HEK293 (cell line): Measurements from ENCODE around the gene LYL1.

Source experiments
- CTCF ChIA-PET: fragments of 350-600 bp; formaldehyde crosslinking; extraction: SDS; loops from one replicate; lab custom pipeline; 2021; ENCODE audit warnings: antibody characterized with exemption; lab: Yijun Ruan, JAX
- POLR2A ChIA-PET: fragments of 300-600 bp; formaldehyde crosslinking; extraction: SDS; loops from one replicate; lab custom pipeline; 2020; ENCODE audit warnings: antibody characterized with exemption, inconsistent platforms; lab: Yijun Ruan, JAX
- H3K27ac ChIP-seq: fragments of 200-500 bp; sonication (Bioruptor generic); 2 replicates; pipeline ENCODE4 v1.5.1; 2014; ENCODE audit warnings: low read depth, low read length, control low read depth, inconsistent platforms; ENCODE audit errors: extremely low read depth
- H3K36me3 ChIP-seq, 2 experiments: fragments of 200-500 bp in 1 of 2; sonication (Bioruptor generic) in 1 of 2; 1 replicate in 1 of 2; 2 replicates in 1 of 2; pipeline ENCODE4 v1.5.1; 2014 to 2017; ENCODE audit warnings: inconsistent platforms in 2 of 2, low read length in 2 of 2; ENCODE audit not compliant: control insufficient read depth in 2 of 2, insufficient read depth in 1 of 2
- H3K4me1 ChIP-seq: fragments of 200-500 bp; sonication (Bioruptor generic); 2 replicates; pipeline ENCODE4 v1.5.1; 2014; ENCODE audit warnings: mild to moderate bottlenecking, low read length, inconsistent platforms; ENCODE audit not compliant: control insufficient read depth, insufficient read depth
- H3K4me3 ChIP-seq: 2 replicates; pipeline ENCODE4 v1.5.1; 2011; ENCODE audit warnings: low read depth, mild to moderate bottlenecking, control low read depth, low read length, moderate library complexity
- H3K9me3 ChIP-seq: fragments of 200-500 bp; sonication (Bioruptor generic); 2 replicates; pipeline ENCODE4 v1.5.1; 2014; ENCODE audit warnings: low read depth, low read length, inconsistent platforms; ENCODE audit not compliant: control insufficient read depth, insufficient read depth
- ATF2 ChIP-seq: fragments of 450-650 bp; formaldehyde crosslinking; IDR thresholded peaks from 2 replicates; pipeline ENCODE4 v1.5.1; 2016; ENCODE audit warnings: missing biosample characterization, missing genetic modification characterization, low read depth
- KLF16 ChIP-seq: fragments of 450-650 bp; formaldehyde crosslinking; IDR thresholded peaks from 2 replicates; pipeline ENCODE4 v1.5.1; 2017; ENCODE audit warnings: missing biosample characterization, missing genetic modification characterization
- PRDM4 ChIP-seq: fragments of 450-650 bp; formaldehyde crosslinking; IDR thresholded peaks from 2 replicates; pipeline ENCODE4 v1.5.1; 2017; ENCODE audit warnings: missing biosample characterization, missing genetic modification characterization
- WT1 ChIP-seq: fragments of 450-650 bp; formaldehyde crosslinking; IDR thresholded peaks from 2 replicates; pipeline ENCODE4 v1.5.1; 2016; ENCODE audit warnings: missing biosample characterization, missing genetic modification characterization
- YY1 ChIP-seq: fragments of 450-650 bp; formaldehyde crosslinking; IDR thresholded peaks from 2 replicates; pipeline ENCODE4 v1.5.1; 2018; ENCODE audit warnings: missing biosample characterization, missing genetic modification characterization
- ZBTB10 ChIP-seq: fragments of 450-650 bp; formaldehyde crosslinking; IDR thresholded peaks from 2 replicates; pipeline ENCODE4 v1.5.1; 2016; ENCODE audit warnings: missing biosample characterization, missing genetic modification characterization
- ZBTB20 ChIP-seq: fragments of 450-650 bp; formaldehyde crosslinking; IDR thresholded peaks from 2 replicates; pipeline ENCODE4 v1.5.1; 2016; ENCODE audit warnings: missing biosample characterization, missing genetic modification characterization
- ZBTB49 ChIP-seq: fragments of 450-650 bp; formaldehyde crosslinking; IDR thresholded peaks from 2 replicates; pipeline ENCODE4 v1.5.1; 2016; ENCODE audit warnings: missing biosample characterization, missing genetic modification characterization, low read depth
- ZFP3 ChIP-seq: fragments of 450-650 bp; formaldehyde crosslinking; IDR thresholded peaks from 2 replicates; pipeline ENCODE4 v1.5.1; 2016; ENCODE audit warnings: low read depth, missing biosample characterization, missing genetic modification characterization
- ZNF202 ChIP-seq: fragments of 450-650 bp; formaldehyde crosslinking; IDR thresholded peaks from 2 replicates; pipeline ENCODE4 v1.5.1; 2016; ENCODE audit warnings: missing biosample characterization, missing genetic modification characterization, borderline replicate concordance
- ZNF214 ChIP-seq: fragments of 450-650 bp; formaldehyde crosslinking; IDR thresholded peaks from 2 replicates; pipeline ENCODE4 v1.5.1; 2017; ENCODE audit warnings: missing biosample characterization, mild to moderate bottlenecking, missing genetic modification characterization, borderline replicate concordance
- ZNF266 ChIP-seq: fragments of 450-650 bp; formaldehyde crosslinking; IDR thresholded peaks from 2 replicates; pipeline ENCODE4 v1.5.1; 2016; ENCODE audit warnings: missing biosample characterization, missing genetic modification characterization, low read depth
- ZNF341 ChIP-seq: fragments of 450-650 bp; formaldehyde crosslinking; IDR thresholded peaks from 2 replicates; pipeline ENCODE4; 2016; ENCODE audit warnings: low read depth, missing biosample characterization, missing genetic modification characterization
- ZNF350 ChIP-seq: fragments of 450-650 bp; formaldehyde crosslinking; IDR thresholded peaks from 2 replicates; pipeline ENCODE4 v1.5.0; 2017; ENCODE audit warnings: missing biosample characterization, mild to moderate bottlenecking, missing genetic modification characterization
- ZNF391 ChIP-seq: fragments of 450-650 bp; formaldehyde crosslinking; IDR thresholded peaks from 2 replicates; pipeline ENCODE4 v1.5.1; 2016; ENCODE audit warnings: low read depth, missing biosample characterization, missing genetic modification characterization, borderline replicate concordance
- ZNF398 ChIP-seq: fragments of 450-650 bp; formaldehyde crosslinking; IDR thresholded peaks from 2 replicates; pipeline ENCODE4 v1.5.1; 2017; ENCODE audit warnings: missing biosample characterization, missing genetic modification characterization
- ZNF473 ChIP-seq: fragments of 450-650 bp; formaldehyde crosslinking; IDR thresholded peaks from 2 replicates; pipeline ENCODE4 v1.5.1; 2017; ENCODE audit warnings: missing biosample characterization, missing genetic modification characterization
- ZNF600 ChIP-seq: fragments of 450-650 bp; formaldehyde crosslinking; IDR thresholded peaks from 2 replicates; pipeline ENCODE4 v1.5.1; 2016; ENCODE audit warnings: missing biosample characterization, missing genetic modification characterization
- ZNF629 ChIP-seq: fragments of 450-650 bp; formaldehyde crosslinking; IDR thresholded peaks from 2 replicates; pipeline ENCODE4 v1.5.1; 2017; ENCODE audit warnings: missing biosample characterization, missing genetic modification characterization
- ZNF677 ChIP-seq: fragments of 450-650 bp; IDR thresholded peaks from 2 replicates; pipeline ENCODE4 v1.5.0; 2018; ENCODE audit warnings: missing biosample characterization, mild to moderate bottlenecking, missing genetic modification characterization, moderate library complexity
- ZNF776 ChIP-seq: fragments of 450-650 bp; formaldehyde crosslinking; IDR thresholded peaks from 2 replicates; pipeline ENCODE4 v1.5.0; 2017; ENCODE audit warnings: missing biosample characterization, missing genetic modification characterization, borderline replicate concordance
- ZSCAN23 ChIP-seq: fragments of 450-650 bp; formaldehyde crosslinking; IDR thresholded peaks from 2 replicates; pipeline ENCODE4 v1.5.1; 2016; ENCODE audit warnings: missing biosample characterization, missing genetic modification characterization
- TF ChIP-seq, protein P1 (sequence below): fragments of 450-650 bp; formaldehyde crosslinking; IDR thresholded peaks from 2 replicates; pipeline ENCODE4 v1.5.1; 2016; ENCODE audit warnings: missing biosample characterization, missing genetic modification characterization
- TF ChIP-seq, protein P2 (sequence below): fragments of 450-650 bp; formaldehyde crosslinking; IDR thresholded peaks from 2 replicates; pipeline ENCODE4 v1.5.1; 2016; ENCODE audit warnings: missing biosample characterization, missing genetic modification characterization

Gene LYL1

GRCh38 chr19:13057147-13057572 lies 45.5 kb downstream of the LYL1 start:
- Histone ChIP-seq H3K4me3 (no peak overlapping the region), H3K27ac (no peak overlapping the region; the same call in 1 of the 2 replicates), H3K36me3 (no peaks in the 10 kb centered on the region), H3K9me3 (no peaks in the 10 kb centered on the region), H3K4me1 (peaks cover 50% of the 10 kb centered on the region)
- ChIA-PET POLR2A (interaction anchor here (0.8 kb wide), 1 partner anchor 78 kb away, joined by 3 read pairs; no protein-coding TSS in a partner anchor), CTCF (interaction anchor here (0.6 to 15.8 kb wide), 13 partner anchors 12 to 785 kb away, joined by 3 to 247 read pairs (median 5); no protein-coding TSS in a partner anchor)
- no peak for TF ChIP-seq ZNF677 (tag by site-specific recombination)
- TF ChIP-seq, protein P1, sequence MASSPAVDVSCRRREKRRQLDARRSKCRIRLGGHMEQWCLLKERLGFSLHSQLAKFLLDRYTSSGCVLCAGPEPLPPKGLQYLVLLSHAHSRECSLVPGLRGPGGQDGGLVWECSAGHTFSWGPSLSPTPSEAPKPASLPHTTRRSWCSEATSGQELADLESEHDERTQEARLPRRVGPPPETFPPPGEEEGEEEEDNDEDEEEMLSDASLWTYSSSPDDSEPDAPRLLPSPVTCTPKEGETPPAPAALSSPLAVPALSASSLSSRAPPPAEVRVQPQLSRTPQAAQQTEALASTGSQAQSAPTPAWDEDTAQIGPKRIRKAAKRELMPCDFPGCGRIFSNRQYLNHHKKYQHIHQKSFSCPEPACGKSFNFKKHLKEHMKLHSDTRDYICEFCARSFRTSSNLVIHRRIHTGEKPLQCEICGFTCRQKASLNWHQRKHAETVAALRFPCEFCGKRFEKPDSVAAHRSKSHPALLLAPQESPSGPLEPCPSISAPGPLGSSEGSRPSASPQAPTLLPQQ, result no peak
- no peak for TF ChIP-seq KLF16 (tag by site-specific recombination)
- no peak for TF ChIP-seq PRDM4
- no peak for TF ChIP-seq ZSCAN23 (tag by site-specific recombination)
- no peak for TF ChIP-seq ZBTB10 (tag by site-specific recombination)
- no peak for TF ChIP-seq ZBTB20 (tag by site-specific recombination)
- peak; percentile 20; the same call in 1 of the 2 replicates for TF ChIP-seq ZNF341 (tag by site-specific recombination)
- TF ChIP-seq ZNF202 (tag by site-specific recombination), result no peak
- peak; percentile 93 for TF ChIP-seq WT1 (tag by site-specific recombination)
- no peak for TF ChIP-seq ZNF350 (tag by site-specific recombination)
- TF ChIP-seq YY1 (tag by site-specific recombination), result no peak
- TF ChIP-seq ZNF214, result no peak
- TF ChIP-seq, protein P2, sequence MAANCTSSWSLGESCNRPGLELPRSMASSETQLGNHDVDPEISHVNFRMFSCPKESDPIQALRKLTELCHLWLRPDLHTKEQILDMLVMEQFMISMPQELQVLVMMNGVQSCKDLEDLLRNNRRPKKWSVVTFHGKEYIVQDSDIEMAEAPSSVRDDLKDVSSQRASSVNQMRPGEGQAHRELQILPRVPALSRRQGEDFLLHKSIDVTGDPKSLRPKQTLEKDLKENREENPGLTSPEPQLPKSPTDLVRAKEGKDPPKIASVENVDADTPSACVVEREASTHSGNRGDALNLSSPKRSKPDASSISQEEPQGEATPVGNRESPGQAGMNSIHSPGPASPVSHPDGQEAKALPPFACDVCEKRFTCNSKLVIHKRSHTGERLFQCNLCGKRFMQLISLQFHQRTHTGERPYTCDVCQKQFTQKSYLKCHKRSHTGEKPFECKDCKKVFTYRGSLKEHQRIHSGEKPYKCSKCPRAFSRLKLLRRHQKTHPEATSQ (tag by site-specific recombination), result no peak
- TF ChIP-seq ZNF776 (tag by site-specific recombination), result no peak
- peak; percentile 66; the same call in 1 of the 2 replicates for TF ChIP-seq ZNF600 (tag by site-specific recombination)
- no peak for TF ChIP-seq ZNF391 (tag by site-specific recombination)
- peak; percentile 66 for TF ChIP-seq ZNF398 (tag by site-specific recombination)
- TF ChIP-seq ZNF473, result no peak
- no peak for TF ChIP-seq ZBTB49 (tag by site-specific recombination)
- TF ChIP-seq ATF2 (tag by site-specific recombination), result no peak
- TF ChIP-seq ZNF629 (tag by site-specific recombination), result 0 out of 2 replicates have a peak, but pooled peaks have one; percentile 15
- no peak for TF ChIP-seq ZNF266 (tag by site-specific recombination)
- TF ChIP-seq ZFP3 (tag by site-specific recombination), result no peak
